Measurements from ENCODE around the gene FAM53A.

Gene FAM53A

GRCh38 chr4:1683736-1684505 is at the start of gene FAM53A:
FAM53A (minus strand) TSS chr4:1684313; CDS start chr4:1668741, 15,572 bp downstream.
- DNase-seq: peak; percentile 93

DNA sequence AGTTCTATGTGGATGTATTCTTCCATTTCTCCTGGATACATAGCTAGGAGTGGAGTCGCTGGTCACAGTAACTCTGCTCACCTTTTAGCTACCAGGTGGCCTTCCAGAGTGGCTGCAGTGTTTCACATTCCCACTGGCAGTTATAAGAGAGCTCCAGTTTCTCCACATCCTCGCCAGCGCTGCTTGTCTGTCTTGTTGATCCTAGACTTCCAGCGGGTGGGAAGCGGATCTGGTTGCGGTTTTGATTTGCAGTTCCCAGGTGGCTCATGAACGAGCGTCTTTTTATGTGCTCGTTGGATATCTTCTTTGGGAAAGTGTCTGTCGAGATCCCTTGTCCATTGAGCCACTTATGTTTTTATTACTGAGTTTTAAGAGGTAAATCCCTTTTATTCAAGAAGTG is 48.8 kb upstream of the FAM53A start:
- DNase-seq: no peak

DNA sequence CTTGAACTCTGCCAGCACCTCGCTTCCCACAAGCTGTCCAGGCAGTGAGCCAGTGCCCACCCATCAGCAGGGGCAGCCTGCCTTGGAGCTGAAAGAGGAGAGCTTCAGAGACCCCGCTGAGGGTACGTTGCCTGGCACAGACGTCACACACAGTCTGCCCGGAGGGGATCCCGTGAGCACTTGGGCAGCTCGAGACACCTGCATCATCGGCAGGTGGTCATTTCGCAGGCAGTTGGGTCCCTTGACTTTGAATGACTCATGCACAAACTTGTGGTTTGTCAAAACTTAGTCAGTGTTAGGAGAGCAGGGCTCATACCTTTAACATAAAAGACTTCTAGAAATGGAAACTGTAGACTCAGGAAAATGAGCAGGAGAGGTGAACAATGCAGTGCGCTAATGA is 47.1 kb upstream of the FAM53A start:
- DNase-seq: no peak

GRCh38 chr4:1730532-1731135 is 46.5 kb upstream of the FAM53A start:
- no peak for DNase-seq

GRCh38 chr4:1728061-1728980 is 44.2 kb upstream of the FAM53A start:
- DNase-seq: no peak

GRCh38 chr4:1727117-1728031 is 43.3 kb upstream of the FAM53A start:
- peak; percentile 53 for DNase-seq

DNA sequence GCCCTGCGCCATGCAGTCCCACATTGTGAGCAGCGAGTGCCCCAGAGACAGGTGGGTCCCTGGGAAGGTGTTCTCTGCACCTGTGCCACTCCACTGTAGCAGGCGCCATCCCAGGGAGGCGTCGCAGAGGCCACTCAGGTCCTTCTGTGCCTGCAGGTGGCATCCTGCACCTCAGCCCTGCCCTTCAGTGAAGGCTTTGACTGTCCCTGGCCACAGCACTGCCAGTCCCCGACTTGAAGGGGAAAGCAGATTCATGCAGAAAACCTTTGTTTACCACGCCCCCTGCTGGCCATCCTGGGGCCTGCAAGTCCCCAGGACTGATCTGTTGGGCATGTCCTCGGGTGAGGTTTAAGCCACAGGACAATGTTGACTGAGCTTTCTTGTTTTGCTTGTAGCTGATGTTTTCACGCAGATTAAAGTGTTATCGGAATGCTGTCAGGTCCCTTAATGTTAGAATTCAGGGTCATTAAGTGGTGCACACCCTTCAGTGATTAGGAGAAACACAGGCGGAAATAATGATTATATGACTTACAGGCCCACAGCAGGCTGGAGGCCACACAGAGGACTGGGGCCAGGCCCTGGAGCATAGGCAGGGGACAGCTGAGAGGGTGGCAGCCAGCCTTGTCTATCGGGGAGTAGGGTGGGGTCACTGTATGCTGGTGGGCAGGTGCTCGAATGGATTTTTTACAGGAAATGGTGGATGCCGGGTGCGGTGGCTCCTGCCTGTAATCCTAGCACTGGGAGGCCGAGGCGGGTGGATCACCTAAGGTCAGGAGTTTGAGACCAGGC is 42.2 kb upstream of the FAM53A start:
- peak; percentile 93 for DNase-seq

DNA sequence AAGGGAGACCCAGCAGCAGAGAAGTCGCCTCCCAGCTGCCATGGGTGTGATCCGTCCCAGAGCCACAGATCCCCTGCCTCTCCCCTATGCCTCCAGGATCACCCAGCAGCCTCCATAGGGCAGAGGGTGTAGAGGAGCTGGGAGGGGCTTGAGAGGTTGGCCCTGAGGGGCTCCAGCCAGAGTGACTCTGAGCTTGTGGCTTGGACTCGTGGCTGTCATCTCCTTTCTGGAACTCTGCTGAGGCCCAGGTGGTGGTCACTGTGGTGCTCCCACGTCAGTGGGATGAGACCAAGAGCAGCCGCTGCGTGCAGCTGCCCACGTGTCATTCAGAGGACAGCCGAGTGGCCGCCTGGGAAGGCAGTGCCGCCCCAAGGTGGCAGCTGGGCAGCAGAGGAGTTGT is 41.4 kb upstream of the FAM53A start:
- DNase-seq: no peak

DNA sequence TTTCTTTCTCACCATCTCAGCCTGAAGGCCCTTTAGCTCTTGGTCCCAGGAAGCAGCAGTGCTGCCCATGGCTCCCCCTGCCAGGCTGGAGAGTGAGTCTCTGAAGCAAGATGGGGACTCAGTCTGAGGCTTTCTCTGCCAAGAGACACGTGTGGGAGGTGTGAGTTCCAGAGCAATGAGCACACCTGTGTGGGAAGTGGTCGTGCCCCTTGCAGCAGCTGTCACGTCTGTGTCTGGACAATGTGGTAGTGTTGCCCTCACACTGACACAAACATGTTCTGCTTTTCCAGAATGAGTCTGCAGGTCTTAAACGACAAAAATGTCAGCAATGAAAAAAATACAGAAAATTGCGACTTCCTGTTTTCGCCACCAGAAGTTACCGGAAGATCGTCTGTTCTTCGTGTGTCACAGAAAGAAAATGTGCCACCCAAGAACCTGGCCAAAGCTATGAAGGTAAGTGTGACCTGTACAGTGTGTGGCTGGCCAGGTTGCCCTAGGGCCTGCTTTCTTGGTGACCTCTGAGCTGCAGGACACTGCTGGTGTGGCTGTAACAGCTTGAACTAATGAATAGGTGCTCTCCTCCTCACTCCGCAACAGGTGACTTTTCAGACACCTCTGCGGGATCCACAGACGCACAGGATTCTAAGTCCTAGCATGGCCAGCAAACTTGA is 39.2 kb upstream of the FAM53A start:
- DNase-seq: peak; percentile 68

DNA sequence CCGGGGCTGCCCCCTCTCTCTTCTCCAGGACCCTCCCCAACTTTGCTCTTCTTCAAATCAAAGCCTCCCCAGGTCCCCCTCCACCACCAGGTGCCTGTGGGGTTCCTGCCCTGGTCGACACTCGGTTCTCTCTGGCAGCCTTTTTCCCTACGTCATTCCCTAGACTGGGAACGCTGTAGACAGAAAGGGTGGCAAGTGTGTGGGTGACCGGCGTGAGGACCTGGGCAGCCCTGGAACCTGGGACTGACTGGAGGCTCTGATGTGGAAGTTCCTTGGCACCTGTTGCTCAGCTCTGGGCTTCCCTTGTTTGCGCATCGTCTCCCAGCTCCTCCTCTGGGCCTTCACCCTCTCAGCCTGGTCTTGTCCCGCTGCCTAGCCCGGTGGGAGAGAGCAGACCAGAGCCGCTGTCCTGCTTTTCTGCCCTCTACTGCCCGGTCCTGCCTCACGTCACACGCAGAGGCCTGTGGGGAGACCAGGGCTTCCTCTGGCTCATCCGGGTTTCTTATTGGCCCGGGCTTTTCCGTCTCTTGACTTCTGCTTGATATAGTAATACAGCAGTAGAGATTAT is 38.5 kb upstream of the FAM53A start:
- DNase-seq: peak; percentile 52

DNA sequence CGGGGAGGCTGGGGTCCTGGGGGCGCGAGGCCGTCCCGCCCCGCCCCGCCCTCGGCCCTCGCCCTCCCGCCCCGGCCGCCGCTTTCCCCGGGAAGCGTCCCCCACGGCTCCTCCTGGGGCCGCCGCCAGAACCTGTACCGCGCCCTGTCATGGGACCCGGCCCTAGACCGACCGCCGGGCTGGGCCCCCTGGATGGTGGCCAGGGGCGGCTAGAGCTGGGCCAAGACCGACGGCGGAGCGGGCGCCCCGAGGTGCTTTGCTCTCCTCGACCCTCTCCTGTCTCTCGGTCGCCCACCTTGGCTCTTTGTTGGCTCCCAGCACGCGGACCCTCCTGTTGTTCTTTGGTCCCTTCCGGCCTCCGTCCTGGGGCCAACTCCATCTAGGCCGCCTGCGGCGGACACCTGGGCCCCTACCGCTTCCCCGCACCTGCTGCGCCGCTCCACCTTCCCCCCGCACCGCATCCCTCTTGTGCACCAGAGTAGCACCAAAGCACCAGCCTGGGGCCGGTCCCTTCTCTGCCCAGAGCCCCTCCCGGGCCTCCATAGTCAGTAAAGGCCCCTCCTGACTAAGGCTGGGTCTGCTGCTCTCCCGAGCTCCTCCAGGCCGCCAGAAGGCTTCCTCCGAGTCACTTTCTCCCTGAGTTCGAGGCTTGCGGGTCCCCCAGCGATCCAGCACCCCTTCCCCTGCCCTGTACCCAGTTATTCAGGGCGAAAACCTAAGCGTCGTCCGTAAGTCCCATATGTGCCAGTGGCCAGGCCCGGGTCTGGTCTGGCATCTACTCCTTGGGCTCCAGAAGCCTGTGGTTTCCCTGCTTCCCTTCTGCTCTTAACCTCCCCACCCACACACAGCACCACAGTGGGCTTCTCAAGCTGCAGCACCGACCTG is 37.8 kb upstream of the FAM53A start:
- DNase-seq: peak; percentile 39

GRCh38 chr4:1721003-1721665 is 37.0 kb upstream of the FAM53A start, which contains the start of the genes TACC3 and TMEM129:
TACC3 (plus strand) TSS chr4:1721521; CDS start chr4:1723422, 1,901 bp downstream.
TMEM129 (minus strand) TSS chr4:1721323; CDS start chr4:1720837, 486 bp downstream.
- DNase-seq: peak; percentile 98

DNA sequence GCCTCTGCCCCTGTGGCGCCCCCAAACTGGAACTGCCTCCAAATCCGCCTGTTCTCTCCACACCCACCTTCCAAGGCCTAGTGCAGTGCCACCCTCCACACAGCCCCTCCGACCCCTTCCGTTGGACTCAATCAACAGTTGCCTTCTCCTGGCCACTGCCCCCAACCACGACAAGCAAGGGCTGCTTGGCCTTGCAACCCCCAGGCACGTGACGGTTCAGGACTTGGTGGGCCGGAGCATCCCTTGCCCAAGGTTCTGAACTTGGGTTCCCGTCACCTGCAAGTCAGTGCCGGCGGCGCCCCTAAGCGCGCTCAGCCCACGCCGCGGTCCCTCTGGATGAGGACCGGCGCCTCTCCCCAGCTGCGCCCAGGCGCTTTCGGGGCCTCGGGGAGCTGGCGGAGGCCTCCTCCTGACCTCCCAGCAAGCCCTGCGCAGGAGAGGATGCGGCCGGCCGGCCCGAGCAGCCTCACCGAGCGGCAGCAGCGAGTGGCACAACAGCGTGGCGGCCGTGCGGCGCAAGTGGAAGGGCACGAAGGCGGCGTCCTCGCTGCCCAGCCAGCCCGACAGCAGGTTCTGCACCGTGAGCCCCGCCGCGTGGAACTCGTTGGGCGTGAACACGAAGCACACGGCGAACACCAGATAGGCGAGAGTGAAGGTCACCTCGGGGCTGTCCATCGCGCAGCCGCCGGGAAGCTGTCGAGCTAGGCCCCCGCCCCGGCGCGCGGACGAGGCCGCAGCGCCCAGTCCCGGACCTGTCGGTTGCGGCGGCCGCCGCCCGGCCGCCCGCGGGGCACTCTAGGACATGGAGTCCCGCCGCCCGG is 36.3 kb upstream of the FAM53A start:
- DNase-seq: peak; percentile 61

DNA sequence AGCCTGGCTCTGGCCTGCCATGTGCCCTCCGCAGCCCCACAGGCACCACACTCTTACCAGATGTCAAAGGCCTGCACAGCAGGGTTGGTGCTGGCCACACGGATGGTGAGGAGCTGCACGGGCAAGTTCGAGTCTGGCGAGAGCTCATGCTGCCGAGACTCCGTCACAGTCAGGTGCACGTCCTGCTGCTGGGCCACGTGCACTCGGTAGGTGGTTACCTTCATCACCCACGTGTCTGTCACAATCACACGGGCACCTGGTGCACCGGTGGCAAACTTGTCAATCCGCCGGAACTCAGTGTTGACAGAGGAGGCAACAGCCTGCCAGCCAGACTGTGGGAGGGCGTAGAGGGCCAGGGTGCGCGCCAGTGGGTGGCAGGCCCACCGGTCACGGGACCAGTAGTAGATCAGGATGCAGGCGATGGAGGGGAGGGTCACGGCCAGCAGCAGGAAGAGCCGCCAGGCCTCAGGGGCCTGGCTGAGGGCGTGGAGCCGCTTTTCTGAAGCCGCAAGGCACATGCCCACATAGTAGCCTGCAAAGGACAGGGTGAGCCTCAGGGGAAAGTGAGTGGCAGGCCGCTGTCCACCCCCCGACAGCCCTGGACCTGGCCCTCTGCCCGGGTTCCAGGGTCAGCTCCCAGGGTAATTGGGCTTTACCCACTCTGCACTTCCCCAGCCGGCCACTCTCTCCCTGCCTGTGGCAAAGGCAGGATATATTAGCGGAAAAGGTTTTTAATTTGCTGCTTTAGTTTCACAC is 34.2 kb upstream of the FAM53A start:
- DNase-seq: no peak

GRCh38 chr4:1717129-1718094 is 33.3 kb upstream of the FAM53A start:
- DNase-seq: no peak
